A549 (cell line): Measurements from ENCODE around the gene FOXM1.
"Not testable (repeated sequence)": the region's sequence is repeated elsewhere in the genome, so short reads cannot be mapped to it uniquely, and the experiment has no call there.

Source experiments
- BHLHE40 ChIP-seq: IDR thresholded peaks from 2 replicates; pipeline ENCODE4 v1.6.1; 2012; ENCODE audit warnings: low read depth, low read length, inconsistent platforms
- CHD2 ChIP-seq: fragments of 150-350 bp; IDR thresholded peaks from 2 replicates; pipeline ENCODE4 v1.6.1; 2014; ENCODE audit warnings: low read length; ENCODE audit not compliant: partially characterized antibody
- CTCF ChIP-seq: fragments of >200 bp; sonication (Bioruptor Twin); formaldehyde crosslinking; IDR thresholded peaks from 3 replicates; pipeline ENCODE4 v1.5.1; 2016
- EHMT2 ChIP-seq: fragments of 200-600 bp; sonication (generic); IDR thresholded peaks from 2 replicates; pipeline ENCODE4 v1.6.1; 2016; ENCODE audit warnings: antibody characterized with exemption, low read depth, mild to moderate bottlenecking, moderate library complexity
- EP300 ChIP-seq, 2 experiments: fragments of >200 bp; sonication (Bioruptor Twin); formaldehyde crosslinking; IDR thresholded peaks; 2 replicates in 1 of 2; 3 replicates in 1 of 2; pipeline ENCODE4 v1.6.1; 2016 to 2017
- GATA3 ChIP-seq: IDR thresholded peaks from 2 replicates; pipeline ENCODE4 v1.6.1; 2012; ENCODE audit warnings: borderline replicate concordance
- MYC ChIP-seq: IDR thresholded peaks from 2 replicates; pipeline ENCODE4 v1.6.1; 2012; ENCODE audit warnings: mild to moderate bottlenecking, inconsistent platforms, low read length, improper control_type of control experiment, borderline replicate concordance
- POLR2A ChIP-seq: IDR thresholded peaks from 2 replicates; pipeline ENCODE4 v1.6.1; 2012; ENCODE audit warnings: mild to moderate bottlenecking, low read length
- POLR2AphosphoS2 ChIP-seq: conservative IDR thresholded peaks from 2 replicates; pipeline ENCODE4 v1.6.1; 2012; ENCODE audit warnings: low read length, improper control_type of control experiment, inconsistent platforms
- REST ChIP-seq: fragments of 200-600 bp; sonication (generic); IDR thresholded peaks from 2 replicates; pipeline ENCODE4 v1.6.1; 2016; ENCODE audit warnings: antibody characterized with exemption, mild to moderate bottlenecking, moderate library complexity
- SREBF2 ChIP-seq: fragments of 450-650 bp; IDR thresholded peaks from 2 replicates; pipeline ENCODE4 v1.6.1; 2014; ENCODE audit warnings: mild to moderate bottlenecking, moderate library complexity

- TF ChIP-seq CTCF; BHLHE40; SREBF2; EHMT2; EP300 (IDR thresholded peaks at IDR 0.05); MYC; REST; CHD2; GATA3; POLR2AphosphoS2; POLR2A: not testable (repeated sequence)
These were observed 7.9 kb downstream of the FOXM1 start for GRCh38 chr12:2868986-2869632.
